B cell (primary cell): ENCODE data around the gene GRK6.

Experiments
- EZH2 ChIP-seq: IDR thresholded peaks from 2 replicates; pipeline ENCODE4 v1.6.1; 2012; ENCODE audit warnings: borderline replicate concordance, low read depth, mild to moderate bottlenecking, moderate library complexity, low read length; ENCODE audit not compliant: insufficient read depth, poor library complexity, severe bottlenecking
- TF ChIP-seq, protein P1 (sequence below): fragments of 200-600 bp; IDR thresholded peaks from one replicate; pipeline ENCODE4 v1.8.0; 2022; ENCODE audit warnings: antibody characterized with exemption, mild to moderate bottlenecking

DNA sequence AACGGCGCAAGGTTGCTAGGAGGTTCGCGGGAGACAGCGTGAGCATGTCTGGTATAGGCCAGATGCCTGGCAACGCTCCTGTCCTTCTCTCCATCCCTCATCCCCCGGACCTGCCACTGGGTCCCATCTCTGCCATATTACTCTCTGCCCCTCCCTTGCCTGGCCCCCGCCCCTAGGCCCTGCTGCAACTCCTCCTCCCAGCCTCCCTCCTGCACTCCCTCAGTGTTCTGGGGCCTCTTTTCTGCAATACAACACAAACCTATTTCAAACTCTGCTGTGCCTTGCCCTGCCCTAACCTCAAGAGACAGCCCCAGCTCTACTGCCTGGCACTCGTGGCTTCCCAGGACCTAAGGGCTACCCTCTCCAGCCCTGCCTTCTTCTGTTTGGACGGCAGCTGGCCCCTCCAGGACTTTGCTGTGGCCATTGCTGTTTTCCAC lies 55.9 kb downstream of the GRK6 start:
- TF ChIP-seq, protein P1, sequence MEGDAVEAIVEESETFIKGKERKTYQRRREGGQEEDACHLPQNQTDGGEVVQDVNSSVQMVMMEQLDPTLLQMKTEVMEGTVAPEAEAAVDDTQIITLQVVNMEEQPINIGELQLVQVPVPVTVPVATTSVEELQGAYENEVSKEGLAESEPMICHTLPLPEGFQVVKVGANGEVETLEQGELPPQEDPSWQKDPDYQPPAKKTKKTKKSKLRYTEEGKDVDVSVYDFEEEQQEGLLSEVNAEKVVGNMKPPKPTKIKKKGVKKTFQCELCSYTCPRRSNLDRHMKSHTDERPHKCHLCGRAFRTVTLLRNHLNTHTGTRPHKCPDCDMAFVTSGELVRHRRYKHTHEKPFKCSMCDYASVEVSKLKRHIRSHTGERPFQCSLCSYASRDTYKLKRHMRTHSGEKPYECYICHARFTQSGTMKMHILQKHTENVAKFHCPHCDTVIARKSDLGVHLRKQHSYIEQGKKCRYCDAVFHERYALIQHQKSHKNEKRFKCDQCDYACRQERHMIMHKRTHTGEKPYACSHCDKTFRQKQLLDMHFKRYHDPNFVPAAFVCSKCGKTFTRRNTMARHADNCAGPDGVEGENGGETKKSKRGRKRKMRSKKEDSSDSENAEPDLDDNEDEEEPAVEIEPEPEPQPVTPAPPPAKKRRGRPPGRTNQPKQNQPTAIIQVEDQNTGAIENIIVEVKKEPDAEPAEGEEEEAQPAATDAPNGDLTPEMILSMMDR: no peak
- no peak for TF ChIP-seq EZH2
